GM21825 (cell line): Measurements from ENCODE around the gene SPAG6.

Source experiments
- ATAC-seq: cut with Tn5 transposase; IDR thresholded peaks from one replicate; pipeline ENCODE4 v1.9.1; 2021; ENCODE audit warnings: mild to moderate bottlenecking, moderate library complexity; ENCODE audit not compliant: unreplicated experiment

SPAG6 gene

DNA sequence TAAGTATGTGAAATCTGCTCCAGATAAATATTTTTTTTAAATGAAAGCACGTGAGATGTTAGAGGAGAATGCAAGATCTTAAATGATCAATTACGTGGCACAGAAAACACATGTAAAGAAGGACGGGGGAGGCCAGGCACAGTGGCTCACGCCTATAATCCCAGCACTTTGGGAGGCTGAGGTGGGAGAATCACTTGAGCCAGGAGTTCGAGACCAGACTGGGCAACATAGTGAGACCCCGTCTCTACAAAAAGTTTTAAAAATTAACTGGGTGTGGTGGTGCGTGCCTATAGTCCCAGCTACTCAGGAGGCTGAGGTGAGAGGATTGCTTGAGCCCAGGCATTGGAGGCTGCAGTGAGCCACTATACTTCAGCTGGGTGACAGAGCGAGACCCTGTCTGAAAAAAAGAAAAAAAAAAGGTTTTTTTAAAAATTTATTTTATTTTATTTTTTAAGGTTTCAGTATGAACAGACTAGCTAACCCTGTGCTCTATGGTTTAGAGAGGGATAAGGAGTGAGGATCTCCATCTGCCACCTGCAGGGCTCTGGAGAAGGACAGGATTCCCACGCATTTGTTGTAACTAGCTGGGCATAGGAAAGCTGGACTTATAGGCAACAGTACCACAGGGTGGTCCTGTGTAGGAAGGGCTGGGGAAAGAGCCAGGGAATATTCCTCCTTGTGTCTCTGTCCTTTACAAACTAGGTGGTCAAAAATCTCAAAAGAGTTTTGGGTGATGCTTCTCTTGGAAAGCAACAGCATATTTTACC lies 113.2 kb downstream of the SPAG6 start:
- no peak for ATAC-seq

DNA sequence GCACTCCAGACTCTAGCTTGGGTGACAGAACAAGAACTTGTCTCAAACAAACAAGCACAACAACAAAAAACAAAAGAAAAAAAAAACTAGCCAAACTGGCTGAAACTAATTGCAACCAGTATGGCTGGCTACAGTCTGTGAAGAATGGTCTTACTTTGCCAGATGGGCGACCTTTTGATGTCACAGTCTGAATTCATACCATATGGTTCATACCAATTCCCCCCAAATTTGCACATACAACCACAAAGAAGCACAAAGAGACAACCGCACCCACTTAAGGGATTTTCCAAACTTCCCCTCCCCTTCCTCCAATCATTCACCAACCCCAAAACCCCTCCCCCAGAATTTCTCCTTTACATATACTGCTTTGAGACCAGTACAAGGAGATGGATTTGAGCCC lies 114.2 kb downstream of the SPAG6 start:
- ATAC-seq = no peak

DNA sequence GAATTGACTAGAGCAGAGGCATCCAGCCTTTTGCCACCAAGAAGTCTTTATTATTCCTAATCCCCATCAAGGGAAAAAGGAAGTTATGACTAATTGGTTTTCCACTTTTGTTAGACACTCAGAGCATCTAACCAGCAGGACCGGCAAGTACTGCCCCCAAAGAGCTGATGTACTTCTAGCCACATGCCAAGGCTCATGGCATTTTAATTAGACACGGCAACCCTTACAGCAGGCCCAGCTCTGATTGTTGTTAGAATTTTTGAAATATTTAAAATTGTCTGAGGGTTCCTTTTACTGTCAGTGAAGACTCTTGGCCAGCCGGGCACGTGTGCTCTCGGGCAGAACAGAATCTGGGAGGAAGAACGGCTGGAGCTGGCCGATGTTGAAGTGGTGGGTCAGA lies 114.8 kb downstream of the SPAG6 start:
- ATAC-seq = no peak

DNA sequence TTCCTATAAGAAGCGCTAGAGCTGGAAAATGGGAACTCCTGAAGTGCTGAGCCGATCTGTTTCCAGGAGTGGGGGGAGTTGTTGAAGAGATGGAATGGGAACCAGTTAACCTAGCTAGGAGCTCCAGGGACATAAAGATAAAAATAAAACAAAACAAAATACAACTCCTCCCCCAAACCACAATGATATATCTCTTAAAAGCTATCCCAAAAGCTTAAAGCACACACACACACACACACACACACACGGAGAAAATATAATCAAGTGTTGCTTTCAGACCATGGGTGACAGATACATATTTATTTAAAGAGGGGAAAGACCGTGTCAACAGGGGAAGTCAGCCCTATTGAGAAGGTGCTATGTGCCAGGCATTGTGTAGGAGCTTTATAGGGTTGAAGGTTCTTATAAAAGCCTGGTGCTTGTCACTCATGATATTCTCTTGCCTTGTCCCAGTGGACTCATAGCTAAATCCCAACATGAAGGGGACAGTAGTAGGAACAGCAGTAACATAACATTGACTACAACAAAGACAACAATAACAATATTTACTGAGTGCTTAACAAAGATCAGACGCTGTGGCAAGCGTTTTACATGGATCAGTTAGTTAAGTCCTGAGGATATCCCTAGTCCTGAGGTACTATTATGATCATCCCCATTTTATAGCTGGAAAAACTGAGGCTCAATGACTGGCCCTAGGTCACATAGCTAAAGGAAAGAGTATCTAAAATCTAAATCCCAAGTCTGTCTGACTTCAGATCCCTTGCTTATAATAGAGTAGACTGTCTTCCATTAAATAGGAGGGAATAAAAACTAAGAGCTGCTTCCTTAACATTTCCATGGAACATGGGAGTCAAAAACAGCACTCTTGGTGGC lies 115.5 kb downstream of the SPAG6 start:
- no peak for ATAC-seq

DNA sequence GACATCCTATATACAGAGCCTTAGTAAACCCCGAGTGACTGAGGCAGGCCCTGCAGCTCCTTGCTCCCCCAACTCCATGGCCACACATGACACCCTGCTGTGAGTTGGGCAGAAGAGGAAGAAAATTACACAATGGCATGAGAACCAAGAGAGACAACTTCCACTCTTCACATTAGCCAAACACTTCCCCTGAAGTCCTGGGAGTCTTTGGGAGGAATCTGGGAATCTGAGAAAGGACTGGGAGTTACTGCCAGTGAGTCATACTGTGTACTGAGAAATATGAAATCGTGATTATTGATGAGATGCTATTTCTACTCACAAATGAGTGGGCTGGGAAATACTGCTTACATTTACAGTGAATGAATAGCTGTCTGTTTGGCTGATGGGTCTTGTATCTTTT lies 116.6 kb downstream of the SPAG6 start:
- ATAC-seq = no peak

DNA sequence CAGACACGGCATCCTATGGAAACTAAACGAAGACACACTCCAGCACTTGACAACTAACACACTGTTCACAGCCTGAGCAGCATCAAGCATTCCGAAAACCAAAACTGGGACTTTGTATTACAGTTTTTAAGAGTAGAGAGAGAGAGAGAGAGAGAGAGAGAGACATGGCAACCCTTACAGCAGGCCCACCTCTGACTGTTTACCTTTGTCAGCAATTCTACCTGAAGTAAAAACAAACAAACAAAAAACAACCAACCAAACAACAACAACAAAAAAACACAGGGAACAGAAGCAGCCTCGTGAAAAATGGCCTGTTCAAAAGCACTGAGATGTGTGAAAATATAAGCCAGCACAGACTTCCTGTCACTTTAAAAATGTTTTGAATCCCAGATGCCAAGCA lies 118.0 kb downstream of the SPAG6 start:
- no peak for ATAC-seq

DNA sequence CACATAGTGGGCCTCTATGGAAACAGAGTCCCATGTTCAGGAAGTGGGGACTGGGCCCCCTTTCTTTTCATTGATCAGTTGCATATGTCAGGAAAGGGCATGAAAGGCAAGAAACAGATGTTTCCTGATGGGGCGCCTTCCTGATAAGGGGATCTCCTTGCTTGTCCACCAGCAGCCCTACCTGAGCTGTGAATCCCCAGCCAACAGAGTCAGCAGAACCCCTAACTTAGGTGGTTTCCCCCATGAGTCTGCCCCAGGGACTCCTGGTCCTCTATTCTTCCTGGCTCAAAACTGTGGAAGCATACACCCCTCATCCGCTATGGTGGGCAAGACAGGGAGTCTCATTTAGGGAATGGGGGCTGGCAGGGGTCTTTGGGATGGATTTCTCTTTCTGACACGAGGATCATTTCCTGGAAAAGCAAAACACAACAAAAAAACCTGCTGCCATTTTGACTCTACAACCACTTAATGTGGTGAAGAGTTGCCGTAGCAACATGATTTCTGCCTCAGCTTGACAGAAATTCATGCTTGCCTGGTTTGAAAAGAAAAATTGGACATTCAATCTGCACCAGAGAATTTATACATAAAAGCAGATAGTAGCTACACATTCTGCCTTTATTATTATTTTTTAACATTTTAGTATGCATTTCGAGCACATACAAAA lies 119.8 kb downstream of the SPAG6 start:
- ATAC-seq = no peak

DNA sequence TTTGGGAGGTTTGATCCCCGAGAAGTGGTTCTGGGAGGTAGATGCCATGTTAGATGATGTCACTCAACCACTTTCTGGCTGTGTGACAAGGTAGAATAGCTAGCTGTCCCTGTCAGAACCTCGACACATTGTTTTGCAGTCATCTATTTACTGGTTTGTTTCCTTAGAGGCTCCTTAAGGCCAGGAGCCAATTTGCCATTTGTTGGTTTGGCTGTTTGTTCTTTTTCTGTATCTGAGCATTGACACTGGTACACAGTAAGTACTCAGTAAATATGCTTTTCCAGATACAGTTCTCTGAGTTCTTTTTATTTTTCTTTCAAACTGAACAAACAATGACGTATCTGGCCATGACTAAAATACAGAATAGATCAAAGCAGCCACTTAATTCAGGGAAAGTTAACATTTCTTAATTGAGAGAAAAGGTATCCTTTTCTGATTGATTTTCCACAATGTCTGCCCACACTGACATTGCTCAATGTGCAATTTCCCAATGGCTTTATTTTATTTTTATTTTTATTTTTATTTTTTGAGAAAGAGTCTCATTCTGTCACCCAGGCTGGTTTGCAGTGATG lies 121.6 kb downstream of the SPAG6 start:
- no peak for ATAC-seq
